Mesenchymal stem cell (in vitro differentiated cells and primary cell): Measurements from ENCODE around the gene IMMP2L.

Source experiments
- DNase-seq: peaks from one replicate; pipeline ENCODE4 v3.0.0-alpha.2; 2013
- H2AFZ ChIP-seq: one replicate; pipeline ENCODE4 v1.6.1; 2013; ENCODE audit warnings: low read depth, mild to moderate bottlenecking, control low read depth, inconsistent platforms, low read length, moderate library complexity
- H2AK5ac ChIP-seq: 2 replicates; pipeline ENCODE4 v1.6.1; 2013; ENCODE audit warnings: low read length, moderate library complexity, mild to moderate bottlenecking, inconsistent platforms; ENCODE audit not compliant: severe bottlenecking
- H2BK120ac ChIP-seq: one replicate; pipeline ENCODE4 v1.6.1; 2013; ENCODE audit warnings: low read depth, mild to moderate bottlenecking, inconsistent platforms, low read length, moderate library complexity
- H2BK12ac ChIP-seq, 2 experiments: one replicate each; pipeline ENCODE4 v1.6.1; 2013; ENCODE audit warnings: inconsistent platforms in 2 of 2, low read length in 2 of 2, mild to moderate bottlenecking in 2 of 2, moderate library complexity in 2 of 2, control low read depth in 1 of 2
- H2BK15ac ChIP-seq: one replicate; pipeline ENCODE4 v1.6.1; 2013; ENCODE audit warnings: mild to moderate bottlenecking, low read depth, inconsistent platforms; ENCODE audit not compliant: poor library complexity, severe bottlenecking
- H2BK5ac ChIP-seq: 2 replicates; pipeline ENCODE4 v1.6.1; 2013; ENCODE audit warnings: low read depth, mild to moderate bottlenecking, low read length, control low read depth, inconsistent platforms; ENCODE audit not compliant: poor library complexity, severe bottlenecking
- H3K14ac ChIP-seq, 2 experiments: one replicate each; pipeline ENCODE4 v1.6.1; 2013; ENCODE audit warnings: inconsistent platforms in 2 of 2, low read length in 2 of 2, control low read depth in 1 of 2, mild to moderate bottlenecking in 1 of 2, moderate library complexity in 1 of 2
- H3K18ac ChIP-seq, 2 experiments: one replicate each; pipeline ENCODE4 v1.6.1; 2013; ENCODE audit warnings: inconsistent platforms in 2 of 2, low read length in 2 of 2, control low read depth in 1 of 2, low read depth in 1 of 2, mild to moderate bottlenecking in 1 of 2
- H3K23ac ChIP-seq, 2 experiments: one replicate each; pipeline ENCODE4 v1.6.1; 2013; ENCODE audit warnings: inconsistent platforms in 2 of 2, low read length in 2 of 2, mild to moderate bottlenecking in 2 of 2, moderate library complexity in 2 of 2, control low read depth in 1 of 2
- H3K27ac ChIP-seq: 2 replicates; pipeline ENCODE4 v1.5.1; 2013; ENCODE audit warnings: mild to moderate bottlenecking, moderate library complexity, low read length, control low read depth, inconsistent platforms; ENCODE audit not compliant: poor library complexity, severe bottlenecking
- H3K27me3 ChIP-seq, 2 experiments: 2 replicates each; pipeline versions ENCODE4 v1.6.1 to v1.7.0; 2013; ENCODE audit warnings: low read length in 2 of 2, mild to moderate bottlenecking in 2 of 2, moderate library complexity in 2 of 2, control low read depth in 1 of 2, inconsistent platforms in 1 of 2; ENCODE audit not compliant: control insufficient read depth in 1 of 2, insufficient read depth in 1 of 2
- H3K36me3 ChIP-seq, 2 experiments: 2 replicates each; pipeline versions ENCODE4 v1.6.1 to v1.7.0; 2013; ENCODE audit warnings: low read length in 2 of 2, control low read depth in 1 of 2, inconsistent platforms in 1 of 2, low read depth in 1 of 2, mild to moderate bottlenecking in 1 of 2; ENCODE audit not compliant: insufficient read depth in 2 of 2, control insufficient read depth in 1 of 2
- H3K4ac ChIP-seq, 2 experiments: one replicate each; pipeline ENCODE4 v1.6.1; 2013; ENCODE audit warnings: inconsistent platforms in 2 of 2, low read length in 2 of 2, mild to moderate bottlenecking in 2 of 2, moderate library complexity in 2 of 2, control low read depth in 1 of 2, low read depth in 1 of 2
- H3K4me1 ChIP-seq: 2 replicates; pipeline ENCODE4 v1.6.1; 2013; ENCODE audit warnings: low read depth, low read length, control low read depth; ENCODE audit not compliant: control insufficient read depth, insufficient read depth
- H3K4me2 ChIP-seq: 2 replicates; pipeline ENCODE4 v1.6.1; 2013; ENCODE audit warnings: low read length, mild to moderate bottlenecking, inconsistent platforms; ENCODE audit not compliant: poor library complexity, severe bottlenecking
- H3K4me3 ChIP-seq, 2 experiments: 2 replicates each; pipeline versions ENCODE4 v1.5.1 to v1.7.0; 2013; ENCODE audit warnings: low read length in 2 of 2, mild to moderate bottlenecking in 2 of 2, control low read depth in 1 of 2, low read depth in 1 of 2; ENCODE audit not compliant: insufficient read depth in 1 of 2
- H3K79me1 ChIP-seq: replicated peaks from 2 replicates; pipeline ENCODE4 v1.6.1; 2013; ENCODE audit warnings: mild to moderate bottlenecking, control low read depth, low read length, inconsistent platforms; ENCODE audit not compliant: poor library complexity, severe bottlenecking
- H3K9ac ChIP-seq: 2 replicates; pipeline ENCODE4 v1.7.0; 2013; ENCODE audit warnings: mild to moderate bottlenecking, low read length, moderate library complexity
- H3K9me3 ChIP-seq: 2 replicates; pipeline ENCODE4 v1.7.0; 2013; ENCODE audit warnings: mild to moderate bottlenecking, low read length; ENCODE audit not compliant: control insufficient read depth
- H4K8ac ChIP-seq: one replicate; pipeline ENCODE4 v1.6.1; 2013; ENCODE audit warnings: inconsistent platforms, mild to moderate bottlenecking, low read length, moderate library complexity
- H4K91ac ChIP-seq: one replicate; pipeline ENCODE4 v1.6.1; 2013; ENCODE audit warnings: mild to moderate bottlenecking, low read length, inconsistent platforms
- WGBS: methylation state at CpG from one replicate; pipeline ENCODE4 v1.1.7; 2013; ENCODE audit warnings: mixed read lengths; 5-methylcytosine and 5-hydroxymethylcytosine counted together

The IMMP2L gene

GRCh38 chr7:110688908-110689307, 873.4 kb downstream of the IMMP2L start:
- WGBS: 89% methylated on average over 2 of the region's 2 CpGs

GRCh38 chr7:110685899-110686298, 876.4 kb downstream of the IMMP2L start:
- H2BK12ac ChIP-seq: no peak overlapping the region

More at GRCh38 chr7:110688908-110689307, 873.4 kb downstream of the IMMP2L start:
- Histone ChIP-seq H3K4me3 (no peak overlapping the region), H3K4me2 (no peak overlapping the region), H3K14ac (no peak overlapping the region), H3K4ac (no peak overlapping the region), H3K23ac (no peak overlapping the region), H3K27me3 (no peaks in the 10 kb centered on the region), H4K8ac (no peak overlapping the region), H3K9ac (no peak overlapping the region), H3K36me3 (no peaks in the 10 kb centered on the region), H3K18ac (no peak overlapping the region), H2BK120ac (no peak overlapping the region), H3K27ac (no peak overlapping the region), H2AK5ac (no peak overlapping the region), H4K91ac (no peak overlapping the region), H3K79me1 (no peaks in the 10 kb centered on the region), H2BK5ac (no peak overlapping the region), H2AFZ (no peak overlapping the region), H3K9me3 (no peaks in the 10 kb centered on the region), H2BK15ac (no peak overlapping the region), H2BK12ac (no peak overlapping the region), H3K4me1 (no peaks in the 10 kb centered on the region)
- DNase-seq: no peak

GRCh38 chr7:110681941-110682340, 880.4 kb downstream of the IMMP2L start:
- Histone ChIP-seq H3K4ac (no peak overlapping the region), H3K4me3 (no peak overlapping the region), H3K9ac (no peak overlapping the region), H3K79me1 (no peaks in the 10 kb centered on the region), H3K9me3 (no peaks in the 10 kb centered on the region), H2BK15ac (no peak overlapping the region), H2BK120ac (no peak overlapping the region), H3K23ac (no peak overlapping the region), H3K14ac (no peak overlapping the region), H2AFZ (no peak overlapping the region), H3K27me3 (no peaks in the 10 kb centered on the region), H3K4me2 (no peak overlapping the region), H4K91ac (no peak overlapping the region), H3K18ac (no peak overlapping the region), H2BK12ac (no peak overlapping the region), H2AK5ac (no peak overlapping the region), H3K36me3 (no peaks in the 10 kb centered on the region), H2BK5ac (no peak overlapping the region), H4K8ac (no peak overlapping the region), H3K27ac (no peak overlapping the region), H3K4me1 (no peaks in the 10 kb centered on the region)
- no peak for DNase-seq
- 93% methylated on average over 1 of the region's 1 CpG for WGBS

More at GRCh38 chr7:110685899-110686298, 876.4 kb downstream of the IMMP2L start:
- Histone ChIP-seq H3K14ac (no peak overlapping the region), H2BK120ac (no peak overlapping the region), H3K27me3 (no peaks in the 10 kb centered on the region), H3K4ac (no peak overlapping the region), H2BK5ac (no peak overlapping the region), H3K79me1 (no peaks in the 10 kb centered on the region), H2AFZ (no peak overlapping the region), H3K4me3 (no peak overlapping the region), H3K9ac (no peak overlapping the region), H3K23ac (no peak overlapping the region), H4K91ac (no peak overlapping the region), H3K27ac (no peak overlapping the region), H3K9me3 (no peaks in the 10 kb centered on the region), H3K36me3 (no peaks in the 10 kb centered on the region), H2BK15ac (no peak overlapping the region), H4K8ac (no peak overlapping the region), H3K4me2 (no peak overlapping the region), H3K4me1 (no peaks in the 10 kb centered on the region), H2AK5ac (no peak overlapping the region), H3K18ac (no peak overlapping the region)
- DNase-seq: no peak

GRCh38 chr7:110677405-110677804, 884.9 kb downstream of the IMMP2L start:
- H2AFZ ChIP-seq: no peak overlapping the region
- no peak overlapping the region for H3K18ac ChIP-seq
- H3K4me2 ChIP-seq: no peak overlapping the region
- peaks cover 6% of the 10 kb centered on the region for H3K9me3 ChIP-seq
- 72% methylated on average over 5 of the region's 5 CpGs for whole genome bisulfite sequencing
- H4K91ac ChIP-seq: no peak overlapping the region
- no peak overlapping the region for H3K4me3 ChIP-seq
- H3K23ac ChIP-seq: no peak overlapping the region
- no peak overlapping the region for H3K27ac ChIP-seq
- H2AK5ac ChIP-seq: no peak overlapping the region
- no peaks in the 10 kb centered on the region for H3K27me3 ChIP-seq
- H3K79me1 ChIP-seq: no peaks in the 10 kb centered on the region
- H4K8ac ChIP-seq: no peak overlapping the region
- no peak overlapping the region for H2BK5ac ChIP-seq
- no peak overlapping the region for H3K4ac ChIP-seq
- H3K9ac ChIP-seq: no peak overlapping the region
- H3K36me3 ChIP-seq: no peaks in the 10 kb centered on the region
- H2BK120ac ChIP-seq: no peak overlapping the region
- H3K4me1 ChIP-seq: no peaks in the 10 kb centered on the region
- H2BK12ac ChIP-seq: no peak overlapping the region
- H2BK15ac ChIP-seq: no peak overlapping the region
- H3K14ac ChIP-seq: no peak overlapping the region
- DNase-seq: no peak
